ENCODE results near the gene MUC5AC. TPM values are rescaled to one million over a fixed set of nuclear protein-coding genes. Genes with fewer than 3 reads are reported as not detected.

MUC5AC gene
- total RNA-seq, result not detected in 2 replicates

DNA sequence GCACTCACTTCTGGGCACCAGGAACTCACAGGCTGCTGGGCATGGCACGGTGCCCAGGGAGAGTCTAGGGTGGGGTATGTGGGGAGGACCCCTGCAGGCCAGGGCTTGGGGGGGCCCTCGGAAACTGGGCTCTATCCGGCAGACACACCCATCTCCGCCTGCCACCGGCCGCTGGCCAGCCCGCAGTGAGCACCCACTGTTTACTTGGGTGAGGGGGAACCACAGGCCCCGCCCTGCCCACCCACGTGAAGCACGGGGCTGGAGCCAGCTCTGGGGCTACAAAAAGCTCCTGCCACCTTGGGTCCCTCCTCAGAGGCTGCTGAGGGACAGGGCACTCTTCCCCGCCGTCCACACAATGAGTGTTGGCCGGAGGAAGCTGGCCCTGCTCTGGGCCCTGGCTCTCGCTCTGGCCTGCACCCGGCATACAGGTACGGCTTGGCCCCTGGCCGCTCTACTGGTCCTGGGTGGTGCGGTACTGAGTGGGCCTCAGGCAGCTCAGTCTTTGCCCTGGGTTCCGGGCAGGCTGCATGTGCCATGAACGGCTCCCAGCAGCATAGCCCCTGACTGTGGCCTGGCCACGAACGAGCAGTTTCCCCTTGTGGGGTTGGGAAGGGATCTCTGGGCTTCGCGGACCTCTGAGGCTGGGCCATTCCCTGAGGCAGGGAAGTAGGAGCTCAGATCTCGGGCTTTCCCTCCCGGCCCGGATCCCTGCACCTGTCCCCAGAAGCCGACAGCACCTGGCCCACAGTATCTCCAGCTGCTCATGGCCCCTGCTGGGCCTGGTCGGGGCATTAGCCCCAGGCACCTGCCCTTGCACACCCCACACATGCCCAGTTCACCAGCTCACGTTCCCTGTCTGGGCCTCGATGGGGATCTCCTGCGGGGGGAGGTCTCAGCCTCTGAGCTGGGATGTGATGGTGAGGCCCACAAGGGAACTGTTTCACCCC, at the start of gene MUC5AC:
Gene MUC5AC (plus strand): TSS at position 309 of the 947 bp plus-strand sequence. CDS start 47 bp downstream, at position 356.

DNA sequence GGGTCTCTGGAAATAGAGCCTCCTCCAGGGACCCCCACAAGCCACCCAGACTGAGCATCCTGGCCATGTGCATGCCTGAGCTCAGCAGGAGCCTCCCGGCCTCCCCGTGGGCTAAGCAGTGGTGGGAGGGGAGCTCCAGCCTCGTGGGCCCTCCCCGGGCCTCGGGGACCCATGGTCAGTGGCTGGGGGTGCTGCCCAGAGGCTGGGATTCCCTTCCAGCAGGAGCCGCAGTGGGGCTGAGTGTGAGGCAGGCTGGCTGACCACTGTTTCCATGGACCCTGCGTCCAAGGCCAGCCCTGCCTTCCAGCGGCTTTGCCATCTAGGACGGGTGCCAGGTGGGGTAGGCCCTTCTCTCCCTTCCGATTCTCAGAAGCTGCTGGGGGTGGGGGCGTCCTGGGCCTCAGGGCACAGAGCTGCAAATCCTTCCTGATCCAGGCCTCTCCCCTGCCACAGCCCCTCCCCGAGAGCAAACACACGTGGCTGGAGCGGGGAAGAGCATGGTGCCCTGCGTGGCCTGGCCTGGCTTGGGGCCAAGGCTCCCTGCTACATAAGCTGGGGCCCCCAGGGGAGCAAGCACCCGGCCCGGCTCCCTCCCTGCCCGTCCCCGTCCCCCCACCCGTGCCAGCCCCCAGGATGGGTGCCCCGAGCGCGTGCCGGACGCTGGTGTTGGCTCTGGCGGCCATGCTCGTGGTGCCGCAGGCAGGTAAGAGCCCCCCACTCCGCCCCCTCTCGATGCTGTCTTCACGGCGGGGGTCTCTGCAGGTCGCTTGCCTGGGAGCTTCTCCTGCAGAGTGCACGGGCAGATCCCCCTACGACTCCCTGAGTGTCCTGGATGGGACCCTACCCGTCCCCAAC, 65.0 kb downstream of the MUC5AC start, which contains the start of gene MUC5B:
Gene MUC5B (plus strand): TSS at position 576 of the 855 bp plus-strand sequence. CDS start 58 bp downstream, at position 634.

Other genes with a start within 250 kb of the MUC5AC start
- gene CHID1, start 247.1 kb upstream of the MUC5AC start, total RNA-seq, result 40.4 and 56.2 TPM in 2 replicates
- gene AP2A2, start 232.1 kb upstream of the MUC5AC start, total RNA-seq, result 16.9 and 20.8 TPM in 2 replicates
- not detected in 2 replicates for gene MUC6, start 121.2 kb upstream of the MUC5AC start, total RNA-seq
- not detected in 2 replicates for gene MUC2, start 83.1 kb upstream of the MUC5AC start, total RNA-seq
- gene MUC5B, start 65.1 kb downstream of the MUC5AC start, total RNA-seq, result not detected in 2 replicates
- 17.1 and 23.1 TPM in 2 replicates for gene TOLLIP, start 151.7 kb downstream of the MUC5AC start, total RNA-seq
- gene BRSK2, start 232.0 kb downstream of the MUC5AC start, total RNA-seq, result 0.14 and 0.18 TPM in 2 replicates

Data from smooth muscle cell of bladder (primary cell).